DOHH2 (cell line): ENCODE measurements around the gene MKRN3.
"Not testable (repeated sequence)": the region's sequence is repeated elsewhere in the genome, so short reads cannot be mapped to it uniquely, and the experiment has no call there.

Experiments
- H3F3A ChIP-seq: fragments of 200-600 bp; sonication (generic), shearing (Covaris generic); 2 replicates; pipeline ENCODE4 v1.6.0; 2016; ENCODE audit warnings: antibody characterized with exemption, mild to moderate bottlenecking; ENCODE audit not compliant: control insufficient read depth, insufficient read depth
- H3K27ac ChIP-seq: fragments of 200-600 bp; sonication (generic); 2 replicates; pipeline ENCODE4 v1.5.1; 2014; ENCODE audit warnings: low read depth, mild to moderate bottlenecking, low read length, moderate library complexity
- H3K27me3 ChIP-seq: fragments of 200-600 bp; sonication (generic); 2 replicates; pipeline ENCODE4 v1.6.1; 2014; ENCODE audit warnings: mild to moderate bottlenecking, low read length, mixed read lengths; ENCODE audit not compliant: control insufficient read depth
- H3K36me3 ChIP-seq: fragments of 200-600 bp; sonication (generic); 2 replicates; pipeline ENCODE4 v1.6.1; 2014; ENCODE audit warnings: mild to moderate bottlenecking, low read length, moderate library complexity, mixed read lengths; ENCODE audit not compliant: control insufficient read depth
- H3K4me1 ChIP-seq: fragments of 200-600 bp; sonication (generic); 2 replicates; pipeline ENCODE4 v1.6.1; 2014; ENCODE audit warnings: mild to moderate bottlenecking, low read length, mixed read lengths; ENCODE audit not compliant: control insufficient read depth
- H3K4me2 ChIP-seq: fragments of 200-600 bp; sonication (generic); 2 replicates; pipeline ENCODE4 v1.6.0; 2014; ENCODE audit warnings: mild to moderate bottlenecking, low read length, moderate library complexity
- H3K4me3 ChIP-seq: fragments of 200-600 bp; sonication (generic); 2 replicates; pipeline ENCODE4 v1.5.1; 2014; ENCODE audit warnings: mild to moderate bottlenecking, low read length, mixed read lengths
- H3K79me2 ChIP-seq: fragments of 200-600 bp; sonication (generic); 2 replicates; pipeline ENCODE4 v1.6.1; 2014; ENCODE audit warnings: mild to moderate bottlenecking, low read length, mixed read lengths; ENCODE audit not compliant: control insufficient read depth
- H3K9me2 ChIP-seq: fragments of 200-600 bp; sonication (generic); replicated peaks from 2 replicates; pipeline ENCODE4 v1.6.1; 2014; ENCODE audit warnings: mild to moderate bottlenecking, low read length, mixed read lengths; ENCODE audit not compliant: control insufficient read depth
- H3K9me3 ChIP-seq: fragments of 200-600 bp; sonication (generic); 2 replicates; pipeline ENCODE4 v1.6.1; 2014; ENCODE audit warnings: antibody characterized with exemption, low read length, mixed read lengths; ENCODE audit not compliant: control insufficient read depth, insufficient read depth
- H4K20me1 ChIP-seq: fragments of 200-600 bp; sonication (generic); 2 replicates; pipeline ENCODE4 v1.6.0; 2014; ENCODE audit warnings: low read depth, mild to moderate bottlenecking, antibody characterized with exemption, low read length, moderate library complexity; ENCODE audit not compliant: control insufficient read depth, insufficient read depth
- CTCF ChIP-seq: fragments of 200-600 bp; sonication (generic); IDR thresholded peaks from one replicate; pipeline ENCODE4 v1.5.1; 2014; ENCODE audit warnings: antibody characterized with exemption, mild to moderate bottlenecking, low read depth, low read length; ENCODE audit not compliant: poor library complexity, severe bottlenecking
- EZH2phosphoT487 ChIP-seq: fragments of 200-600 bp; sonication (generic); IDR thresholded peaks from 2 replicates; pipeline ENCODE4 v1.6.1; 2017; ENCODE audit warnings: borderline replicate concordance, mild to moderate bottlenecking, antibody characterized with exemption, low read length, moderate library complexity, mixed read lengths

MKRN3 gene

GRCh38 chr15:23596736-23597135, 31.3 kb downstream of the MKRN3 start:
- no peak overlapping the region for H3K27ac ChIP-seq
- no peaks in the 10 kb centered on the region for H3K9me3 ChIP-seq

GRCh38 chr15:23597278-23597677, 31.8 kb downstream of the MKRN3 start:
- H3K4me2 ChIP-seq, H3K27ac ChIP-seq, H4K20me1 ChIP-seq, H3F3A ChIP-seq, H3K9me3 ChIP-seq, H3K4me3 ChIP-seq, H3K9me2 ChIP-seq, H3K79me2 ChIP-seq, H3K4me1 ChIP-seq, H3K36me3 ChIP-seq, H3K27me3 ChIP-seq: not testable (repeated sequence)

More at GRCh38 chr15:23596736-23597135, 31.3 kb downstream of the MKRN3 start:
- no peaks in the 10 kb centered on the region for H3K9me2 ChIP-seq
- H3F3A ChIP-seq, result no peaks in the 10 kb centered on the region
- H3K4me2 ChIP-seq, result no peak overlapping the region
- H3K36me3 ChIP-seq, result no peaks in the 10 kb centered on the region
- no peak for TF ChIP-seq CTCF
- no peak for TF ChIP-seq EZH2phosphoT487
- no peaks in the 10 kb centered on the region for H3K79me2 ChIP-seq
- no peaks in the 10 kb centered on the region for H4K20me1 ChIP-seq
- H3K4me3 ChIP-seq, result no peak overlapping the region
- no peaks in the 10 kb centered on the region for H3K27me3 ChIP-seq
- no peaks in the 10 kb centered on the region for H3K4me1 ChIP-seq

- no peak overlapping the region for H3K4me2 ChIP-seq
- H3K27me3 ChIP-seq, result no peaks in the 10 kb centered on the region
- no peaks in the 10 kb centered on the region for H3K79me2 ChIP-seq
- H3K9me2 ChIP-seq, result no peaks in the 10 kb centered on the region
- peaks cover 10% of the 10 kb centered on the region; the same call in 1 of the 2 replicates for H3K9me3 ChIP-seq
- no peaks in the 10 kb centered on the region for H3K4me1 ChIP-seq
- H3K27ac ChIP-seq, result no peak overlapping the region
- H3K36me3 ChIP-seq, result no peaks in the 10 kb centered on the region
- H3F3A ChIP-seq, result no peaks in the 10 kb centered on the region
- H4K20me1 ChIP-seq, result no peaks in the 10 kb centered on the region
- H3K4me3 ChIP-seq, result no peak overlapping the region
- TF ChIP-seq EZH2phosphoT487, result no peak
- TF ChIP-seq CTCF, result no peak
Measured at GRCh38 chr15:23599053-23599452, 33.6 kb downstream of the MKRN3 start.

GRCh38 chr15:23602124-23602523, 36.6 kb downstream of the MKRN3 start:
- H3K79me2 ChIP-seq, result no peaks in the 10 kb centered on the region
- no peak overlapping the region for H3K4me3 ChIP-seq
- no peaks in the 10 kb centered on the region for H3K27me3 ChIP-seq
- H3F3A ChIP-seq, result no peaks in the 10 kb centered on the region
- H3K4me1 ChIP-seq, result no peaks in the 10 kb centered on the region
- TF ChIP-seq CTCF (no peak), EZH2phosphoT487 (no peak)
- H4K20me1 ChIP-seq, result no peaks in the 10 kb centered on the region
- H3K9me3 ChIP-seq, result peaks cover 10% of the 10 kb centered on the region; the same call in 1 of the 2 replicates
- no peaks in the 10 kb centered on the region for H3K36me3 ChIP-seq
- H3K27ac ChIP-seq, result no peak overlapping the region
- H3K9me2 ChIP-seq, result no peaks in the 10 kb centered on the region
- H3K4me2 ChIP-seq, result no peak overlapping the region
